ENCODE results near the gene KIAA1755.

The KIAA1755 gene

GRCh38 chr20:38219006-38219950 lies 41.3 kb downstream of the KIAA1755 start:
- no peak overlapping the region for H4K8ac ChIP-seq (ENCODE audit: low read depth, low read length)
- WGBS (ENCODE audit: extremely low coverage, insufficient coverage, low lambda C conversion rate), result no CpG with 5 or more reads among the region's 19 CpGs
- no peaks in the 10 kb centered on the region for H3K79me1 ChIP-seq (ENCODE audit: low read length)
- no peaks in the 10 kb centered on the region for H3K36me3 ChIP-seq (ENCODE audit: control insufficient read depth, insufficient read depth, low read length)
- H3K27me3 ChIP-seq (ENCODE audit: insufficient read depth, low read length, poor library complexity), result no peaks in the 10 kb centered on the region
- H3K18ac ChIP-seq (ENCODE audit: low read length), result no peak overlapping the region
- no peak overlapping the region for H3K23ac ChIP-seq (ENCODE audit: low read length)
- H3K9ac ChIP-seq (ENCODE audit: low read length), result no peak overlapping the region
- no peak overlapping the region for H3K56ac ChIP-seq (ENCODE audit: low read length)
- no peak overlapping the region for H3K27ac ChIP-seq (ENCODE audit: low read depth, low read length)
- H2BK5ac ChIP-seq (ENCODE audit: low read length), result no peak overlapping the region
- no peak overlapping the region for H3K4ac ChIP-seq (ENCODE audit: low read depth, low read length)
- no peak overlapping the region for H4K5ac ChIP-seq (ENCODE audit: low read length)
- H2BK15ac ChIP-seq (replicated peaks; ENCODE audit: low read depth), result no peak overlapping the region
- H2AK5ac ChIP-seq (ENCODE audit: low read length), result no peak overlapping the region
- H3K79me2 ChIP-seq (ENCODE audit: control insufficient read depth, insufficient read depth, low read length), result no peaks in the 10 kb centered on the region
- H3K4me3 ChIP-seq (ENCODE audit: low read length), result no peak overlapping the region
- no peak overlapping the region for H3K4me2 ChIP-seq (ENCODE audit: low read length)
- no peaks in the 10 kb centered on the region for H3K4me1 ChIP-seq (ENCODE audit: control insufficient read depth, low read depth, low read length)
- no peak overlapping the region for H2BK120ac ChIP-seq (ENCODE audit: low read depth, low read length)
- no peak for DNase-seq

GRCh38 chr20:38218566-38218885 lies 42.0 kb downstream of the KIAA1755 start:
- no peaks in the 10 kb centered on the region for H3K79me2 ChIP-seq (ENCODE audit: control insufficient read depth, insufficient read depth, low read length)
- DNase-seq, result no peak
- no peak overlapping the region for H3K4ac ChIP-seq (ENCODE audit: low read depth, low read length)
- H4K8ac ChIP-seq (ENCODE audit: low read depth, low read length), result no peak overlapping the region
- no peak overlapping the region for H3K4me2 ChIP-seq (ENCODE audit: low read length)
- H3K9ac ChIP-seq (ENCODE audit: low read length), result no peak overlapping the region
- no peak overlapping the region for H4K5ac ChIP-seq (ENCODE audit: low read length)
- no peaks in the 10 kb centered on the region for H3K36me3 ChIP-seq (ENCODE audit: control insufficient read depth, insufficient read depth, low read length)
- H2AK5ac ChIP-seq (ENCODE audit: low read length), result no peak overlapping the region
- no peaks in the 10 kb centered on the region for H3K79me1 ChIP-seq (ENCODE audit: low read length)
- H3K27ac ChIP-seq (ENCODE audit: low read depth, low read length), result no peak overlapping the region
- H2BK15ac ChIP-seq (replicated peaks; ENCODE audit: low read depth), result no peak overlapping the region
- H3K27me3 ChIP-seq (ENCODE audit: insufficient read depth, low read length, poor library complexity), result no peaks in the 10 kb centered on the region
- no peaks in the 10 kb centered on the region for H3K4me1 ChIP-seq (ENCODE audit: control insufficient read depth, low read depth, low read length)
- H3K4me3 ChIP-seq (ENCODE audit: low read length), result no peak overlapping the region
- no peak overlapping the region for H3K18ac ChIP-seq (ENCODE audit: low read length)
- H3K56ac ChIP-seq (ENCODE audit: low read length), result no peak overlapping the region
- no CpG with 5 or more reads among the region's 7 CpGs for WGBS (ENCODE audit: extremely low coverage, insufficient coverage, low lambda C conversion rate)
- H3K23ac ChIP-seq (ENCODE audit: low read length), result no peak overlapping the region
- no peak overlapping the region for H2BK5ac ChIP-seq (ENCODE audit: low read length)
- H2BK120ac ChIP-seq (ENCODE audit: low read depth, low read length), result no peak overlapping the region

- no peak overlapping the region for H4K5ac ChIP-seq (ENCODE audit: low read length)
- H2BK120ac ChIP-seq (ENCODE audit: low read depth, low read length), result no peak overlapping the region
- H3K79me2 ChIP-seq (ENCODE audit: control insufficient read depth, insufficient read depth, low read length), result no peaks in the 10 kb centered on the region
- H3K4me1 ChIP-seq (ENCODE audit: control insufficient read depth, low read depth, low read length), result no peaks in the 10 kb centered on the region
- no peak overlapping the region for H3K23ac ChIP-seq (ENCODE audit: low read length)
- no peak overlapping the region for H3K56ac ChIP-seq (ENCODE audit: low read length)
- H2AK5ac ChIP-seq (ENCODE audit: low read length), result no peak overlapping the region
- H3K36me3 ChIP-seq (ENCODE audit: control insufficient read depth, insufficient read depth, low read length), result no peaks in the 10 kb centered on the region
- H3K18ac ChIP-seq (ENCODE audit: low read length), result no peak overlapping the region
- no peak overlapping the region for H4K8ac ChIP-seq (ENCODE audit: low read depth, low read length)
- H3K9ac ChIP-seq (ENCODE audit: low read length), result no peak overlapping the region
- H2BK15ac ChIP-seq (replicated peaks; ENCODE audit: low read depth), result no peak overlapping the region
- no peak overlapping the region for H3K4me2 ChIP-seq (ENCODE audit: low read length)
- no peak overlapping the region for H3K4me3 ChIP-seq (ENCODE audit: low read length)
- DNase-seq, result peak; percentile 84
- WGBS (ENCODE audit: extremely low coverage, insufficient coverage, low lambda C conversion rate), result no CpG with 5 or more reads among the region's 15 CpGs
- no peak overlapping the region for H3K4ac ChIP-seq (ENCODE audit: low read depth, low read length)
- H2BK5ac ChIP-seq (ENCODE audit: low read length), result no peak overlapping the region
- no peaks in the 10 kb centered on the region for H3K79me1 ChIP-seq (ENCODE audit: low read length)
- H3K27ac ChIP-seq (ENCODE audit: low read depth, low read length), result no peak overlapping the region
- no peaks in the 10 kb centered on the region for H3K27me3 ChIP-seq (ENCODE audit: insufficient read depth, low read length, poor library complexity)
Observed at GRCh38 chr20:38217791-38218565, 42.6 kb downstream of the KIAA1755 start.

GRCh38 chr20:38216746-38217595 lies 43.6 kb downstream of the KIAA1755 start:
- Histone ChIP-seq H3K4me2 (ENCODE audit: low read length) (no peak overlapping the region), H2AK5ac (ENCODE audit: low read length) (no peak overlapping the region), H3K79me1 (ENCODE audit: low read length) (no peaks in the 10 kb centered on the region), H3K18ac (ENCODE audit: low read length) (no peak overlapping the region), H2BK5ac (ENCODE audit: low read length) (no peak overlapping the region), H3K4ac (ENCODE audit: low read depth, low read length) (no peak overlapping the region), H3K23ac (ENCODE audit: low read length) (peak overlapping the region; percentile 4), H3K4me1 (ENCODE audit: control insufficient read depth, low read depth, low read length) (no peaks in the 10 kb centered on the region), H4K5ac (ENCODE audit: low read length) (no peak overlapping the region), H3K79me2 (ENCODE audit: control insufficient read depth, insufficient read depth, low read length) (no peaks in the 10 kb centered on the region), H4K8ac (ENCODE audit: low read depth, low read length) (no peak overlapping the region), H3K56ac (ENCODE audit: low read length) (no peak overlapping the region), H3K36me3 (ENCODE audit: control insufficient read depth, insufficient read depth, low read length) (no peaks in the 10 kb centered on the region), H2BK15ac (replicated peaks; ENCODE audit: low read depth) (no peak overlapping the region), H3K4me3 (ENCODE audit: low read length) (no peak overlapping the region), H3K27me3 (ENCODE audit: insufficient read depth, low read length, poor library complexity) (no peaks in the 10 kb centered on the region), H3K27ac (ENCODE audit: low read depth, low read length) (no peak overlapping the region), H3K9ac (ENCODE audit: low read length) (no peak overlapping the region), H2BK120ac (ENCODE audit: low read depth, low read length) (no peak overlapping the region)
- DNase-seq, result no peak
- no CpG with 5 or more reads among the region's 24 CpGs for WGBS (ENCODE audit: extremely low coverage, insufficient coverage, low lambda C conversion rate)

GRCh38 chr20:38216201-38216600 lies 44.3 kb downstream of the KIAA1755 start:
- Histone ChIP-seq H3K18ac (ENCODE audit: low read length) (no peak overlapping the region), H4K8ac (ENCODE audit: low read depth, low read length) (no peak overlapping the region), H3K4me1 (ENCODE audit: control insufficient read depth, low read depth, low read length) (no peaks in the 10 kb centered on the region), H2BK15ac (replicated peaks; ENCODE audit: low read depth) (no peak overlapping the region), H2BK5ac (ENCODE audit: low read length) (no peak overlapping the region), H3K27me3 (ENCODE audit: insufficient read depth, low read length, poor library complexity) (no peaks in the 10 kb centered on the region), H2BK120ac (ENCODE audit: low read depth, low read length) (no peak overlapping the region), H3K79me2 (ENCODE audit: control insufficient read depth, insufficient read depth, low read length) (no peaks in the 10 kb centered on the region), H4K5ac (ENCODE audit: low read length) (no peak overlapping the region), H3K36me3 (ENCODE audit: control insufficient read depth, insufficient read depth, low read length) (no peaks in the 10 kb centered on the region), H3K4ac (ENCODE audit: low read depth, low read length) (no peak overlapping the region), H3K4me2 (ENCODE audit: low read length) (no peak overlapping the region), H2AK5ac (ENCODE audit: low read length) (no peak overlapping the region), H3K79me1 (ENCODE audit: low read length) (no peaks in the 10 kb centered on the region), H3K9ac (ENCODE audit: low read length) (no peak overlapping the region), H3K27ac (ENCODE audit: low read depth, low read length) (no peak overlapping the region), H3K56ac (ENCODE audit: low read length) (no peak overlapping the region), H3K23ac (ENCODE audit: low read length) (no peak overlapping the region), H3K4me3 (ENCODE audit: low read length) (no peak overlapping the region)
- no peak for DNase-seq
- WGBS (ENCODE audit: extremely low coverage, insufficient coverage, low lambda C conversion rate), result no CpG with 5 or more reads among the region's 6 CpGs
